GM12891 (cell line): ENCODE data around the gene PYDC2.

ENCODE experiments used
- PAX5 ChIP-seq: IDR thresholded peaks from 2 replicates; pipeline ENCODE4 v1.6.1; 2011; ENCODE audit warnings: low read length, moderate library complexity, mild to moderate bottlenecking; ENCODE audit not compliant: insufficient read depth, severe bottlenecking
- POLR2A ChIP-seq: IDR thresholded peaks from 2 replicates; pipeline ENCODE4 v1.6.1; 2011; ENCODE audit warnings: low read depth, low read length, control low read depth
- POLR2AphosphoS5 ChIP-seq: IDR thresholded peaks from 2 replicates; pipeline ENCODE4 v1.6.1; 2011; ENCODE audit warnings: low read depth, low read length, control low read depth
- POU2F2 ChIP-seq: IDR thresholded peaks from 2 replicates; pipeline ENCODE4 v1.6.1; 2011; ENCODE audit warnings: low read depth, mild to moderate bottlenecking, control low read depth, low read length, moderate library complexity
- SPI1 ChIP-seq: IDR thresholded peaks from 2 replicates; pipeline ENCODE4 v1.6.1; 2011; ENCODE audit warnings: low read depth, low read length, control low read depth
- TAF1 ChIP-seq: IDR thresholded peaks from 2 replicates; pipeline ENCODE4 v1.6.1; 2011; ENCODE audit warnings: low read depth, low read length, control low read depth

- TF ChIP-seq SPI1 = no peak
- TF ChIP-seq POLR2AphosphoS5 = no peak
- no peak for TF ChIP-seq POLR2A
- TF ChIP-seq POU2F2 = no peak
- TF ChIP-seq TAF1 = no peak
- no peak for TF ChIP-seq PAX5
Measured at GRCh38 chr3:191470545-191470944, 9.6 kb downstream of the PYDC2 start.
